HCT116 (cell line): ENCODE results near the gene OSBPL10. TPM values are rescaled to one million over a fixed set of nuclear protein-coding genes. Genes with fewer than 3 reads are reported as not detected.

ENCODE experiments used
- ATAC-seq: fragments of 200-7000 bp; cut with Tn5 transposase; 2 replicates; pipeline ENCODE4 v1.9.1; 2020; ENCODE audit warnings: mild to moderate bottlenecking, moderate library complexity
- BruUV-seq: library from RNA; stranded (reverse); fragments of 400-500 nt; replicated peaks from 2 replicates; lab custom pipeline; 2021; lab: Mats Ljungman, UMichigan
- CTCF ChIA-PET: fragments of 300-600 bp; sonication (Branson Sonifier 250); formaldehyde crosslinking; loops from one replicate; lab custom pipeline; 2021; ENCODE audit warnings: antibody characterized with exemption; lab: Charles Lee
- POLR2A ChIA-PET: fragments of 300-600, 350-600 bp; sonication (Branson Sonifier 250); formaldehyde crosslinking; loops from one replicate; lab custom pipeline; 2021; ENCODE audit warnings: antibody characterized with exemption; lab: Charles Lee
- RAD21 ChIA-PET, 2 experiments: fragments of 300-600 bp; sonication (Branson Sonifier 250); formaldehyde crosslinking; loops; one replicate each; lab custom pipeline; 2023; ENCODE audit warnings: low total read pairs in 2 of 2; ENCODE audit not compliant: uncharacterized antibody in 2 of 2, unreplicated experiment in 2 of 2, low non-redundant PET in 1 of 2; lab: Charles Lee
- DNase-seq: peaks from one replicate; pipeline ENCODE4 v3.0.0-alpha.2; 2010; ENCODE audit warnings: low read depth, low spot score
- H2AFZ ChIP-seq: fragments of 200-600 bp; shearing (Covaris generic), sonication (generic); 2 replicates; pipeline ENCODE4 v1.6.1; 2017; ENCODE audit warnings: low read depth, mixed run types, mixed read lengths, antibody characterized with exemption, low read length; ENCODE audit not compliant: poor library complexity, severe bottlenecking
- H3K27ac ChIP-seq: 2 replicates; pipeline ENCODE4 v1.5.1; 2012; ENCODE audit warnings: low read depth, low read length
- H3K27me3 ChIP-seq: fragments of 200-600 bp; sonication (generic); 2 replicates; pipeline ENCODE4 v1.6.1; 2016; ENCODE audit warnings: mixed run types, low read length, mixed read lengths; ENCODE audit not compliant: insufficient read depth
- H3K36me3 ChIP-seq, 2 experiments: fragments of 200-500 bp in 1 of 2; fragments of 200-600 bp in 1 of 2; sonication (Bioruptor generic) in 1 of 2; sonication (generic) in 1 of 2; 2 replicates each; pipeline versions ENCODE4 v1.5.1 to v1.6.1; 2014 to 2016; ENCODE audit warnings: low read length in 2 of 2, inconsistent platforms in 1 of 2, mixed read lengths in 1 of 2, mixed run types in 1 of 2; ENCODE audit not compliant: insufficient read depth in 2 of 2, control insufficient read depth in 1 of 2
- H3K4me1 ChIP-seq, 2 experiments: fragments of 200-600 bp in 1 of 2; sonication (generic) in 1 of 2; 2 replicates each; pipeline versions ENCODE4 v1.5.1 to v1.6.1; 2012 to 2017; ENCODE audit warnings: low read length in 2 of 2, inconsistent platforms in 1 of 2, mild to moderate bottlenecking in 1 of 2, mixed read lengths in 1 of 2, mixed run types in 1 of 2, moderate library complexity in 1 of 2; ENCODE audit not compliant: insufficient read depth in 2 of 2, control insufficient read depth in 1 of 2
- H3K4me2 ChIP-seq: fragments of 200-600 bp; sonication (generic); 2 replicates; pipeline ENCODE4 v1.6.1; 2017; ENCODE audit warnings: mixed run types, low read length, mixed read lengths
- H3K4me3 ChIP-seq, 2 experiments: fragments of 200-600 bp in 1 of 2; sonication (generic) in 1 of 2; replicated peaks in 1 of 2; 2 replicates each; pipeline ENCODE4 v1.5.1; 2011 to 2016; ENCODE audit warnings: low read length in 2 of 2, control low read depth in 1 of 2, low read depth in 1 of 2, mild to moderate bottlenecking in 1 of 2, mixed read lengths in 1 of 2, mixed run types in 1 of 2
- H3K79me2 ChIP-seq: fragments of 200-600 bp; sonication (generic); 2 replicates; pipeline ENCODE4 v1.6.1; 2017; ENCODE audit warnings: mild to moderate bottlenecking, mixed run types, low read length, moderate library complexity, mixed read lengths; ENCODE audit not compliant: insufficient read depth
- H3K9ac ChIP-seq: fragments of 200-600 bp; sonication (generic); 2 replicates; pipeline ENCODE4 v1.6.1; 2016; ENCODE audit warnings: low read length, mixed read lengths
- H3K9me2 ChIP-seq: fragments of 200-600 bp; sonication (generic), shearing (Covaris generic); 2 replicates; pipeline ENCODE4 v1.6.1; 2017; ENCODE audit warnings: mixed run types, mild to moderate bottlenecking, moderate library complexity; ENCODE audit not compliant: insufficient read depth
- H3K9me3 ChIP-seq, 2 experiments: fragments of 200-500 bp in 1 of 2; fragments of 200-600 bp in 1 of 2; sonication (Bioruptor generic) in 1 of 2; sonication (generic) in 1 of 2; 2 replicates each; pipeline ENCODE4 v1.6.1; 2014 to 2017; ENCODE audit warnings: low read length in 2 of 2, mixed read lengths in 2 of 2, inconsistent platforms in 1 of 2, low read depth in 1 of 2, mild to moderate bottlenecking in 1 of 2, mixed run types in 1 of 2, moderate library complexity in 1 of 2; ENCODE audit not compliant: control insufficient read depth in 1 of 2, insufficient read depth in 1 of 2
- H4K20me1 ChIP-seq: fragments of 200-600 bp; sonication (generic), shearing (Covaris generic); 2 replicates; pipeline ENCODE4 v1.6.1; 2017; ENCODE audit warnings: mixed run types, mild to moderate bottlenecking, moderate library complexity; ENCODE audit not compliant: insufficient read depth
- ATF3 ChIP-seq: IDR thresholded peaks from 2 replicates; pipeline ENCODE4 v1.6.1; 2012
- CBX3 ChIP-seq: IDR thresholded peaks from 2 replicates; pipeline ENCODE4 v1.6.1; 2012; ENCODE audit warnings: low read depth
- CEBPB ChIP-seq: IDR thresholded peaks from 2 replicates; pipeline ENCODE4 v1.6.1; 2012; ENCODE audit warnings: low read depth
- ELF1 ChIP-seq: IDR thresholded peaks from 2 replicates; pipeline ENCODE4 v1.6.1; 2012; ENCODE audit warnings: low read depth, borderline replicate concordance
- EZH2 ChIP-seq: fragments of 200-600 bp; sonication (generic); IDR thresholded peaks from 2 replicates; pipeline ENCODE4 v1.6.1; 2017; ENCODE audit warnings: antibody characterized with exemption, mixed run types
- EZH2phosphoT487 ChIP-seq: fragments of 200-600 bp; IDR thresholded peaks from 2 replicates; pipeline ENCODE4 v1.6.1; 2018; ENCODE audit warnings: antibody characterized with exemption, borderline replicate concordance
- FOSL1 ChIP-seq: IDR thresholded peaks from 2 replicates; pipeline ENCODE4 v1.6.1; 2012; ENCODE audit warnings: low read depth
- JUND ChIP-seq: IDR thresholded peaks from 2 replicates; pipeline ENCODE4 v1.6.1; 2012
- MAX ChIP-seq: IDR thresholded peaks from 2 replicates; pipeline ENCODE4 v1.6.1; 2012
- POLR2A ChIP-seq: IDR thresholded peaks from 2 replicates; pipeline ENCODE4 v1.7.0; 2011; ENCODE audit warnings: borderline replicate concordance; ENCODE audit not compliant: insufficient read depth, insufficient read length; ENCODE audit errors: extremely low read depth
- RAD21 ChIP-seq: IDR thresholded peaks from 2 replicates; pipeline ENCODE4 v1.6.1; 2012; ENCODE audit warnings: low read depth, mild to moderate bottlenecking
- REST ChIP-seq: IDR thresholded peaks from 2 replicates; pipeline ENCODE4 v1.6.1; 2012; ENCODE audit warnings: low read depth
- SIN3A ChIP-seq: IDR thresholded peaks from 2 replicates; pipeline ENCODE4 v1.6.1; 2012; ENCODE audit warnings: low read depth
- SP1 ChIP-seq: IDR thresholded peaks from 2 replicates; pipeline ENCODE4 v1.6.1; 2012; ENCODE audit warnings: low read depth
- YY1 ChIP-seq: IDR thresholded peaks from 2 replicates; pipeline ENCODE4 v1.6.1; 2011; ENCODE audit warnings: low read length, low read depth, moderate library complexity, mild to moderate bottlenecking; ENCODE audit not compliant: insufficient replicate concordance; ENCODE audit errors: extremely low read depth
- ZFX ChIP-seq: fragments of 450-650 bp; IDR thresholded peaks from 2 replicates; pipeline ENCODE4 v1.6.1; 2017
- ZNF274 ChIP-seq: fragments of 200-500 bp; sonication (Bioruptor generic); IDR thresholded peaks from 2 replicates; pipeline ENCODE4 v1.6.1; 2014; ENCODE audit warnings: mild to moderate bottlenecking, low read depth, low read length, inconsistent platforms
- intact Hi-C: fragments of 100-400 bp; cut with micrococcal nuclease; formaldehyde crosslinking; loops from 2 replicates; pipeline ENCODE4 v1.10.0; 2022
- total RNA-seq: library from RNA; stranded (reverse); gene quantifications from one replicate; pipeline ENCODE4 v1.2.1, GENCODE V29; 2021; ENCODE audit not compliant: unreplicated experiment

OSBPL10 gene
- total RNA-seq, 1 experiment from 2014 or later: 25.8 TPM

GRCh38 chr3:31891876-31892455 lies 89.1 kb downstream of the OSBPL10 start:
- no peaks in the 10 kb centered on the region for H3K9me3 ChIP-seq
- POLR2A ChIA-PET: no interaction called here
- TF ChIP-seq SP1 (no peak), REST (no peak), ZNF274 (no peak), EZH2phosphoT487 (no peak), EZH2 (no peak), SIN3A (no peak), MAX (no peak), CEBPB (no peak), ATF3 (no peak), CBX3 (no peak), RAD21 (no peak), JUND (no peak), ZFX (no peak), FOSL1 (no peak), YY1 (no peak), POLR2A (no peak), ELF1 (no peak)
- BruUV-seq: no TSS peak
- H3K36me3 ChIP-seq: no peaks in the 10 kb centered on the region
- no peaks in the 10 kb centered on the region for H3K4me1 ChIP-seq
- H3K27ac ChIP-seq: no peak overlapping the region
- ATAC-seq (no peak), DNase-seq (no peak)
- no peaks in the 10 kb centered on the region for H4K20me1 ChIP-seq
- no peaks in the 10 kb centered on the region for H3K9me2 ChIP-seq
- CTCF ChIA-PET: no interaction called here
- peaks cover 18% of the 10 kb centered on the region for H3K79me2 ChIP-seq
- H2AFZ ChIP-seq: no peak overlapping the region
- H3K9ac ChIP-seq: no peak overlapping the region
- H3K4me3 ChIP-seq: no peak overlapping the region
- RAD21 ChIA-PET: no interaction called here
- no peak overlapping the region for H3K4me2 ChIP-seq
- H3K27me3 ChIP-seq: no peaks in the 10 kb centered on the region
- intact Hi-C loops: no loop called here
